Eye (tissue), 1 donor: ENCODE results near the gene CELA2A.
"Not testable (repeated sequence)": the region's sequence is repeated elsewhere in the genome, so short reads cannot be mapped to it uniquely, and the experiment has no call there.

Source experiments
- DNase-seq: peaks from one replicate; pipeline ENCODE4 v3.0.0-alpha.2; 2015

CELA2A gene

DNA sequence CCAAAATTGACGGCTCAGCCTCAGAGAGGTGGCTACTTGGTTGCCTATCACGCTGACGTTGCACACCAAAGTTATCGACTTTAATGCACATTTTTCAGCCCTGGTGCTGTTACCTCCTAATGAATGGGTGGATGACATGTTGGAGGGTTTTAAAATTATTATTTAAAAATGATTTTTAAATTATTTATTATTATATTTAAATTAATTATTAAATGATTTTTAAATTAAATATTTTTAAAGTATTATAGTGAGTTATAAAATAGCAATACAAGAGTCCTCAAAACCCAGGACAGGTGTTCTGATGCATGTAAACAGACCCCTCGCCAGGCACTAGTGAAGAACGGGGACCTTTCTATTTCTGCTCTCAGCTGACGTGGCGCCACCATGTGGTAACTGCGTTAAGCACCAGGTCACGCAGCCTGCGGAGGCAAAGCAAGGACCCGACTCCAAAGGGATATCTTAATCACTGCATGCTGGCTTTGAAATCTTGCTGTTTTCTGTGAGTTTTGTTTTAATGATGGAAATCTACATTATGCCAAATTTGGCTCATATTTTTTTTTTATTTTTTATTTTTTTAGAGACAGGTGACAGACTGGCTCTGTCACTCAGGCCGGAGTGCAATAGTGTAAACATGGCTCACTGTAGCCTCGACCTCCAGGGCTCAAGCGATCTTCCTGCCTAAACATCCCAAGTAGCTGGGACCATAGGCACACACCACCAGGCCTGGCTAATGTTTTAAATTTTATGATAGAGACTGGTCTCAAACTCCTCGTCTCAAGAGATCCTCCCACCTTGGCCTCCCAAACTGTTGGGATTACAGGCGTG, 44.9 kb downstream of the CELA2A start:
- peak; percentile 84 for DNase-seq

DNA sequence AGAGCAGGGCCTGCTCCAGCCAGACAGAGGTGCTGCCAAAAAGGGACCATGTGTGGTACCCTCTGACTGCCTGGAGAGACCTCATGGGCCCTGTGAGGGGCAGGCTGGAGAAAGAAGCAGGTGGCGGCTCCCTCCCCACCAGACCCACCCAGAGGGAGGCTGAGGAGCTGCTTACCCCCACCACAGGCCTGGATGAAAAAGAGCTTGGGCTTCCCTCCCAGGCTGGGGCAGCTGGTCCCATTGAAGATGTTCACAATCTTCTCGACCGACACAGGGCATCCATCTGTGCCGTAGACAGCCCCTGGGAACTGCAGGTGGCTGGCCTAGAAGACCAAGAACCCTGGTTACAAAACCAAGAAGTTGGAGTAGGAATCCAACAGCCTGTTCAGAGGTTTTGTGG, 47.9 kb downstream of the CELA2A start:
- DNase-seq: peak; percentile 5

DNA sequence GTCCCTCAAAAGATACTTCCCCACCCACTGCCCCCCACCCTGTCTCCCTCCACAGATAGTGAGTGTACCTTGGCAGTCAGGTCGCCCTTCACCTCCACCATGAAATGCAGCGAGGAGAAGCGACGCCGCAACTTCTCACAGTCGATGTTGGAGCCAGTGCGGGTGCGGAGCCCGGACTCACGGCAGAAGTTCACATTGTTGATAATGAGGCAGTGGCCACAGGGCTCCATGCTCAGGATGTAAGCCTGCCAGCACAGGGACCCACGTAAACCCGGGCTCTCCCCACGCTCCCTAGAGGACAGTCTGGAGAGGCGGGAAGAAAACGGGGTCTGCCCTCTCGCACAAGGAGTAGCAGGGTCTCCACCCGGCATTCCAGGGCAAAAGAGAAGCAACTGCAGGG, 50.3 kb downstream of the CELA2A start:
- DNase-seq: no peak

DNA sequence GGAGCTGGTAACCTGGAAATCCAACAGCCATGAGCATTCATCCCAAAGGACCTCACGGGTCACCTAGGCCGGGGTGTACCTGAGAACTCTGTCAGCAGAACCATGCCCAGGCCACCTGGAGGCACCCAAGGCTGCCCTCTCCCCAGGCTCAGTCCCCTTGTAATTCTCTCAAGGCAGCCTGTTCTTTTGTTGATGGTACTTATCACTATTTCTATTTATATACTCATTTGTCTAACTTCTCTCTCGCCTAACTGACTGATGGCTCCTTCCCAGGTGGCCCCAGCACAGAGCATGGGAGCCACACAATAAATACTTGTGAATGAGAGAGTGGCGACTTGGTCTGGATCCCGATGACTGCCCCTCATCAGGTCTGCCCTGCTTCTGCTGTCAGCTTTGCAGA, 50.7 kb downstream of the CELA2A start:
- DNase-seq: no peak

DNA sequence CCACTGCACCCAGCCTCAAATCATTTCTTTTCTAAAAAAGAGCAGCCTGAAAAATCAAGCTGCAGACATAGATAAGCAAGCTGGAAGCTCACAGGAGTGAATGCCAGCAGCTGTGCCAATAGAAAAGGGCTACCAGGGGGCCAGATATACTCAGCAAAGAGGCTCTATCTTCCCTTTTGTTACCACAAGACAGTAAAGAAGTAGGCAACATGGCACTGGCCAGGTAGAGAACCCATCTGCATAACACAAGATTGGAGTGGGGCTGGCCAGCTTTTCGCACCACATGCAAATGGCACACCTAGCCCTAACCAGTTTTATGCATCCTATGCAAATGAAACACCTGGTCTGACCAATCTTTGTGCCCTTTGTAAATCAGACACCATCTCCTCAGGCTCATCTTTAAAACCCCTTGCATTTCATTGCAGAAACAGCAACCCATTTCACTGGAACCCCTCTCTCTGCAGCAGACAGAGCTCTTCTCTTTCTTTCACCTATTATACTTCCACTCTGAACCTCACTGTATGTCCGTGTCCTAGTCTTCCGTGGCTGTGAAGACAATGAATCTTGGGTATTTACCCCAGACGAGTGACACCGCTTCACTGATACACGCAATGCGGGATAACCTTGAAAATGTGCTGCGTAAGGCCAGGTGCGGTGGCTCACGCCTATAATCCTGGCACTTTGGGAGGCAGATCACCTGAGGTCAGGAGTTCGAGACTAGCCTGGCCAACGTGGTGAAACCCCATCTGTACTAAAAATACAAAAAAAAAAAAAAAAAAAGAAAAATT, 52.4 kb downstream of the CELA2A start:
- no peak for DNase-seq

DNA sequence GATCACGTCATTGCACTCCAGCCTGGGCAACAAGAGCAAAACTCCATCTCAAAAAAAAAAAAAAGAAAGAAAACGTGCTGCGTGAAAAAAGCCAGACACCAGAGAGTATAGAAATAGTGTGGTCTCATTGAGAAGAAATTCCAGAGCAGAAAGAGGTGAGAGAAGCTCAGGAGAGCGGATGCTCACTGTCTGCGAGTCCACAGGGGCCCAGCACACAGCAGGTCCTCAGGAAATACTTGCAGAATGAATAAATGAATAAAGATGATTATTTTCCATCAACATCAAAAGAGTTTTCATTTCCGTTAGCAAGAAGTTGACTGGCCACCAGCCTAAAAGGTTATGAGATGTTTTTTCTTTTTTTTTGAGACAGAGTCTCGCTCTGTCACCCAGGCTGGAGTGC, 53.1 kb downstream of the CELA2A start:
- no peak for DNase-seq

DNA sequence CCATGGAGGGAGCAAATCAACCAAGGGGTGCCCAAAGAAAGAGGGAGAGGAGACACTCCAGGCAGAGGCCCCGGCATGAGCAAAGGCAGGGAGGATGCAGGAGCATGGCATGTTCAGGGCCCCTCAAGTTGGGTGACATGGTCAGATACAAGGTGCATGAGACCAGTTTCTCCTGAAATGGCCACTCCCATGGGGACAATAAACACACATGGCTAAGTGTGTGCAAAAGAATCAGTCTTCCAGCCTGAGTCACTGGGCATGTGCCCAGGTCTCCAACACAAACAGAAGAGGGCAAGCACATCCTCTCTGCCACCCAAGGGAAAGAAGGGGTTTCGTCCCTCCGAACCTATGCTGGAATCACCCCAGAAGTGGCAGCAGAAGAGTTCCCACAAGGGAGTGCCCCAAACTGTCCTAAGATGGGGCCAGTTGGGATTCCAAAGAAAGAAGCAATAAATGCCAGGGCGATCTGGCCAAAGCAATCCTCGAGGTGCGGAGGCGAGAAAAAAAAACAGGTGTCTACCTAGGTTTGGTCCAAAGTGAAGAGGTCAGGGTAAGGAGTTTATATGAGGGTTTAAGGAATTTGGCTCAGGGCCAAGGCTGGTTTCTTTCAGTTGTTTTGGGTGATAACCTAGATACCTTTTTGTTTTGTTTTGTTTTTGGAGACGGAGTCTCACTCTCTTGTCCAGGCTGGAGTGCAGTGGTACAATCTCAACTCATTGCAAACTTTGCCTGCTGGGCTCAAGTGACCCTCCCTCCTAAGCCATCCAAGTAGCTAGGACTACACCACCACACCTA, 54.3 kb downstream of the CELA2A start:
- DNase-seq: no peak

DNA sequence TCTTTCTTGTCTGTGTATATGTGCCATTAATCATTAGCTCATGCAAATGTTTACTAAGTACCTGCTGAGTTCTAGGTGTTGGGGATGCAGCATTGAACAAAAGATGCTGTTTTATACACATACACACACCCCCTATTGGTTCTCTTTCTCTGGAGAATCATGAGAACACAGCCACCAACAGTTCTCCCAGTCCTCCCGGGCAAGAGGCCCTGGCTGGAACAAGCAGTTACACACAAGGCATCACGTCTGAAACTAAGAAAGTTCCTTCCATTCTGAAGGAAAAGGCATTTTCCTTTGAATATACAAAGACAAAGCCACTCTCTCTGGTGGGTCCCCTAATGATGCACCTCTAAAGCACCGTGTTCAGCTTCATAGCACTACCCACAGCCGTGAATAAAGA, 56.7 kb downstream of the CELA2A start:
- no peak for DNase-seq

DNA sequence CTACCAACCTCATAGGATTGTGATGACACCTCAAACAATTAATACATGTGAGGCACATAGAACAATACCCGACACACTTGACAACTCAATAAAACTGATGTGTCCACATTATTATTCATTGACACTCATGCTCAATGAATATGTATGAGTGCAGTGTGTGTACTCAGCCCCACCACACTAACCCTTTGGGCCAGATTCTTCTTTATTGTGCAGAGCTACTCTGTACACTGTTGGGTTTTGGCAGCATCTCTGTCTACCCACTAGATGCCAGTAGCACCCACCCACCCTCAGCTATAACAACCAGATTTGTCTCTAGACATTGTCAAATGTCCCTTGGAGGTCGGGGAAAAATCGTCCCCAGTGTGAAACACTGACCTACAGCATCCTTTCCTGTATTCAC, 57.4 kb downstream of the CELA2A start:
- no peak for DNase-seq

DNA sequence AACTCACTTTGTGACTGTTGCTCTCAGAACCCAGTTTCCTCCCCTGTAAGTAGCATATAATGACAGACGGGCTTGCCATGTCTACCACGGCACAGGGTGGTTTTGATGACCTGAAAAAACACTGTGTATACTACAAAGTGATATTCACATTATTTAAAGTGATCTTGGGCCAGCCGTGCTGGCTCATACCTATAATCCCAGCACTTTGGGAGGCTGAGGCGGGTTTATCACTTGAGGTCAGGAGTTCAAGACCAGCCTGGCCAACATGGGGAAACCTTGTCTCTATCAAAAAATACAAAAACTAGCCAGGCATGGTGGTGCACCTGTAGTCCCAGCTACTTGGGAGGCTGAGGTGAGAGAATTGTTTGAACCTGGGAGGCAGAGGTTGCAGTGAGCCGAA, 58.0 kb downstream of the CELA2A start:
- not testable (repeated sequence) for DNase-seq

DNA sequence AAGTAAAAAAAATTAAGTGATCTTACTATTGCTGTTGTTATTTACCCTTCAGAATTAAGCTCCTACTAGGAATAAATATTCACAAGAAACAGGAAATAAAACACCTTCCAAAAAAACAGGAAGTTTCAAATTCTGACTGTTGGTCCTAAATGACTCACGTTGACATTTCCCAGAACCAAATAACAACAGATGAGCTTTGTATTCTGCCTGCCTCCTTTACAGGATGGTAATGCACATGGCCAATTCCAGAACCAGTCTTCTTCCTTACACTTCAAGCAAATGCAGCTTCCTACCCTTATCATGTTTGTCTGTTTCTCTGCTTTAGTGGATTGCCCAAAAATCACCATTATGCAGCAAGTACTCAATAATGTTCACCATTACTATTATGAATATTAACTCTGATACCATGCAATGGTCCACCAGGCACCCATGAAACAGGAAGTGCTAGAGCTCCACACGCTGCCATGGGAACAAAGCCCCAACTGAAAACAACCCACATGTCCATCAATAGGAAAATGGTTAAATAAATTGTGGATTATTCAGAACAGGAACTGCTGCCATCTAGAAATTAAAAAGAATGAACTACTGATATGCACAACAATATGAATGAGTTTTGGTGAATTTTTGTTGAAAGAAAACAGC, 58.6 kb downstream of the CELA2A start:
- DNase-seq: no peak

DNA sequence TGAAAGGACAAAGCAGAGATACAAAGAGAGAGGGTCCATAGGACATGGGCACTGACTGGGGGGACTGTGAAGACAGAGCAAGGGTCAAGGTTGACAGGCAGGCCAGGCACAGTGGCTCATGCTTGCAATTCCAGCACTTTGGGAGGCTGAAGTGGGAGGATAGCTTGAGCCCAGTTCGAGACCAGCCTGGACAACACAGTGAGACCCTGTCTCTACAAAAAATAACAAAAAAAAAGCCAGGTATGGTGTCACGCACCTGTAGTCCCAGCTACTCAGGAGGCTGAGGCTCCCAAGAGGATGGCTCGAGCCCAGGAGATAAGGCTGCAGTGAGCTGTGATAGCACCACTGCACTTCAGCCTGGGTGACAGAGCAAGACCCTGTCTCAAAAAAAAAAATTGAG, 63.1 kb downstream of the CELA2A start:
- no peak for DNase-seq

DNA sequence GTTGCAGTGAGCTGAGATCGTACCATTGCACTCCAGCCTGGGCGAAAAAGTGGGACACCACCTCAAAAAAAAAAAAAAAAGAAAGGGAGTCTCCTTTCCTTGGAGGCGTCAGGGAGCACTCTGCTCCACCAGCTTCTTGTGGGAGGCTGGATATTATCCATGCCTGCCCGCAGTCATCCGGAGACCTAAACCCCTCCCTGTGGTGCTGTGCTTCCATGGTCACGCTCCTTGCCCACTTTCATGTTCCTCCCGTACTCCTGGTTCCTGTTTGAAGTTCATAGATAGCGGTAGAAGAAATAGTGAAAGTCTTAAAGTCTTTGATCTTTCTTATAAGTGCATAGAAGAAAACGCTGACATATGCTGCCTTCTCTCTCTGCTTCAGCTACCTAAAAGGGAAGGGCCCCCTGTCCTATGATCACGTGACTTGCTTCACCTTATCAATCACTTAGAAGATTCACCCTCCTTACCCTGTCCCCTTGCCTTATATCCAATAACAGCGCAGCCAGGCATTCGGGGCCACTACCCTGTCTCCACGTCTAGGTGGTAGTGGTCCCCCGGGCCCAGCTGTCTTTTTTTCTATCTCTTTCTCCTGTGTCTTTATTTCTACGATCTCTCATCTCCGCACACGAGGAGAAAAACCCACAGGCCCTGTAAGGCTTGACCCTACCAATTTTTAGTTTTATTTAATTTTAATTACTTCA, 64.8 kb downstream of the CELA2A start:
- not testable (repeated sequence) for DNase-seq
